Keratinocyte (primary cell): Measurements from ENCODE around the gene LPCAT1.

Experiments used
- EZH2 ChIP-seq: IDR thresholded peaks from one replicate; pipeline ENCODE4 v1.6.1; 2012; ENCODE audit warnings: inconsistent platforms, mild to moderate bottlenecking, low read length, moderate library complexity
- TF ChIP-seq, protein P1 (sequence below), 3 experiments: IDR thresholded peaks in 1 of 3; conservative IDR thresholded peaks in 1 of 3; optimal IDR thresholded peaks in 1 of 3; 2 replicates in 2 of 3; 3 replicates in 1 of 3; pipeline versions ENCODE3 to v1.5.1; 2011; ENCODE audit warnings: low read length in 3 of 3, mild to moderate bottlenecking in 3 of 3, moderate library complexity in 2 of 3, control low read depth in 1 of 3, inconsistent platforms in 1 of 3; ENCODE audit not compliant: insufficient read depth in 2 of 3; ENCODE audit errors: extremely low read depth in 1 of 3

- TF ChIP-seq EZH2, result no peak
- TF ChIP-seq, protein P1, sequence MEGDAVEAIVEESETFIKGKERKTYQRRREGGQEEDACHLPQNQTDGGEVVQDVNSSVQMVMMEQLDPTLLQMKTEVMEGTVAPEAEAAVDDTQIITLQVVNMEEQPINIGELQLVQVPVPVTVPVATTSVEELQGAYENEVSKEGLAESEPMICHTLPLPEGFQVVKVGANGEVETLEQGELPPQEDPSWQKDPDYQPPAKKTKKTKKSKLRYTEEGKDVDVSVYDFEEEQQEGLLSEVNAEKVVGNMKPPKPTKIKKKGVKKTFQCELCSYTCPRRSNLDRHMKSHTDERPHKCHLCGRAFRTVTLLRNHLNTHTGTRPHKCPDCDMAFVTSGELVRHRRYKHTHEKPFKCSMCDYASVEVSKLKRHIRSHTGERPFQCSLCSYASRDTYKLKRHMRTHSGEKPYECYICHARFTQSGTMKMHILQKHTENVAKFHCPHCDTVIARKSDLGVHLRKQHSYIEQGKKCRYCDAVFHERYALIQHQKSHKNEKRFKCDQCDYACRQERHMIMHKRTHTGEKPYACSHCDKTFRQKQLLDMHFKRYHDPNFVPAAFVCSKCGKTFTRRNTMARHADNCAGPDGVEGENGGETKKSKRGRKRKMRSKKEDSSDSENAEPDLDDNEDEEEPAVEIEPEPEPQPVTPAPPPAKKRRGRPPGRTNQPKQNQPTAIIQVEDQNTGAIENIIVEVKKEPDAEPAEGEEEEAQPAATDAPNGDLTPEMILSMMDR (optimal IDR thresholded peaks at IDR 0.05 in 1 of 3, IDR thresholded peaks at IDR 0.05 in 1 of 3, conservative IDR thresholded peaks at IDR 0.05 in 1 of 3; ENCODE audit: extremely low read depth in 1 of 3, insufficient read depth in 2 of 3, low read length in 3 of 3), result no peak
Measured at GRCh38 chr5:1517838-1518237, 5.9 kb downstream of the LPCAT1 start.
